Measurements from ENCODE around the gene GRIFIN.

DNA sequence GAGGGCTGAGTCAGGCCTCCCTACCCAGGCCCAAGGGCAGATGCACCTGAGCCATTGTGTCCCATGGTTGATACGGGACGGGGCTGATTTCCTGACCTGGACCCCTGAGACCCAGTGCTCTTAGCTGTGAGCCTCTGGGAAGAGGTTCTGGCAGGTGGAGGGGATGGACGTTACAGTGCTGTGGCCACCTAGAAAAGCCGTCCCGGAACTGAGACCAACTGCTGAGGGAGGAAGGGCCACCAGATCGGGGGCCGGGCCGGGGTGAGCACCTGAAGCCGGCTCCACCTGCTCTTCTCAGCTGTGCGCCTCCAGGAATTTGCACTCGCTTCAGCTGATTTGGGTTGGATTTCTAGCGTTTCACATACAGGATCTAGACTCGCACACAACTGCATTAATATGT, 37.4 kb downstream of the GRIFIN start:
- TF ChIP-seq, protein P1, sequence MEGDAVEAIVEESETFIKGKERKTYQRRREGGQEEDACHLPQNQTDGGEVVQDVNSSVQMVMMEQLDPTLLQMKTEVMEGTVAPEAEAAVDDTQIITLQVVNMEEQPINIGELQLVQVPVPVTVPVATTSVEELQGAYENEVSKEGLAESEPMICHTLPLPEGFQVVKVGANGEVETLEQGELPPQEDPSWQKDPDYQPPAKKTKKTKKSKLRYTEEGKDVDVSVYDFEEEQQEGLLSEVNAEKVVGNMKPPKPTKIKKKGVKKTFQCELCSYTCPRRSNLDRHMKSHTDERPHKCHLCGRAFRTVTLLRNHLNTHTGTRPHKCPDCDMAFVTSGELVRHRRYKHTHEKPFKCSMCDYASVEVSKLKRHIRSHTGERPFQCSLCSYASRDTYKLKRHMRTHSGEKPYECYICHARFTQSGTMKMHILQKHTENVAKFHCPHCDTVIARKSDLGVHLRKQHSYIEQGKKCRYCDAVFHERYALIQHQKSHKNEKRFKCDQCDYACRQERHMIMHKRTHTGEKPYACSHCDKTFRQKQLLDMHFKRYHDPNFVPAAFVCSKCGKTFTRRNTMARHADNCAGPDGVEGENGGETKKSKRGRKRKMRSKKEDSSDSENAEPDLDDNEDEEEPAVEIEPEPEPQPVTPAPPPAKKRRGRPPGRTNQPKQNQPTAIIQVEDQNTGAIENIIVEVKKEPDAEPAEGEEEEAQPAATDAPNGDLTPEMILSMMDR (conservative IDR thresholded peaks at IDR 0.05) = no peak
- no peak for TF ChIP-seq ZFX (IDR thresholded peaks at IDR 0.05)
